KBM-7 (cell line): ENCODE data around the gene TGFB1I1.
"Not testable (repeated sequence)": the region's sequence is repeated elsewhere in the genome, so short reads cannot be mapped to it uniquely, and the experiment has no call there.

ENCODE experiments used
- DNase-seq: peaks from one replicate; pipeline ENCODE4 v3.0.0-alpha.2; 2015
- in situ Hi-C: fragments of 300-500 bp; cut with MboI; formaldehyde crosslinking; loops from 2 replicates; pipeline ENCODE4 v1.14.3; 2020; ENCODE audit warnings: low sequenced_read_pairs, low pct_unique_long_range_greater_than_20kb, mixed read lengths

The TGFB1I1 gene

DNA sequence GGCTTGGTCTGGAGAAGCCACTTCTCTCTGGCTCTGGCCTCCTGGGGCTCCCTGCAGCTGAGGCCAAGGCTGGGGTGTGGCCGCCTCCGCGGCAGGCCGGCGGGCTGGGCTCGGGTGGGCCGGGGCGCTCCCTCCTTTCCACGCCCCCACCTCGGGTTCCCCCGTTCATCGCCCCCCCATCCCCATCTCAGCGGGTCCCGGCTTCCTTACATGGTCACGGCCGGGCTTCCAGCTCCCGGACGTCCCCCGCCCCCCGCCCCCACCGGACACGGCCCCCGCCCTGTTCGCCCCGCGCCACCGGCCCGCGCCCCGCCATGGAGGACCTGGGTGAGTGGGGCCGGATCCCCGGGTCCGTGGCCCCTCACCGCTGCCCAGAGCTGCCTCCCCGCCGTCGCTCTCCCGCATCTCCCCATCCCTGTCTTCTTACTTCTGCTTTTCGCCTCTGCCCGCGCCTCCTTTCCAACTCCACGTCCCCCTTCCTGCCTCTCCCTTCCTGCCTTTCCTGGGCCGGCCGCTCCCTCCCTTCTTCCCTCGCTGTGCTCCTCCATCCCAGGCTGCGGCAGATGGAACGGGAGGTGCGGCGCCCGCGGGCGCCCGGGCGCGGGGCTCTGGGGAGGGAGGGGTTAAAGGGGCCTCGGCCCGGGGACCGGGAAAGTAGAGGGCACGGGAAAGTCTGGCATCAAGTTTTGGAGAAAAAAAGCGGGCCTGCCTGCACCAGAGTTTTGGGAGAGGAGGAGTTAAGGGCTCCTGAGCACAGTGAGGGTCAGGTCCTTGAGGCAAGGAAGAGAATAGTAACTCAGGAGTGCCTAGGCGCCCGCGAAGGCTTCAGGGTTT is at the start of gene TGFB1I1:
Gene TGFB1I1, plus strand, starts transcription at position 278 of the 834 bp plus-strand sequence. Its CDS starts 37 bp downstream, at position 315.
- DNase-seq = peak; percentile 61
- in situ Hi-C loops = no loop called here

DNA sequence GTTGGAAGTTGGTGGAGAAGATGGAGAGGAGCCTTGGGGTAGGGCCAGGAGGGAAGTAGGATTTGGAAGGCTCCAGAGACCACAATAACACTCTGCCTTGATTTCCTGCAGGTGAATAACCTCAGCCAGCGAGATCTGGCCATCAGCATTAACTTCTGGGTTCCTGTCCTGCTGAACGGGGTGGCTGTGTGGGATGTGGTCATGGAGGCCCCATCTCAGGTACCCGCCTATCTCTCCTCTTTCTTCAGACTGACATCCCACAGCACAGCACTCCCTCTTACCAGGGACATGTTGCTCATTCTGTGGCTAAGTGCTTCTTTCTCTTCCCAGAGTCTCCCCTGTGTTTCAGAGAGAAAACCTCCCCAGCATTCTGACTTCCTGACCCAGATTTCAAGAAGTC is 48.7 kb upstream of the TGFB1I1 start:
- in situ Hi-C loops = no loop called here
- no peak for DNase-seq

- in situ Hi-C loops = no loop called here
- DNase-seq = no peak
Measured at GRCh38 chr16:31423801-31424200, 48.2 kb upstream of the TGFB1I1 start.

GRCh38 chr16:31427441-31428278 is 44.3 kb upstream of the TGFB1I1 start:
- in situ Hi-C loops = no loop called here
- DNase-seq = no peak

- DNase-seq = no peak
- in situ Hi-C loops = no loop called here
Measured at GRCh38 chr16:31428279-31428597, 43.7 kb upstream of the TGFB1I1 start, which contains the start of gene COX6A2. Gene COX6A2 (minus strand): TSS chr16:31428360. CDS start chr16:31428325, 35 bp downstream.

GRCh38 chr16:31428638-31429247 is 43.2 kb upstream of the TGFB1I1 start:
- in situ Hi-C loops = no loop called here
- DNase-seq = no peak

- DNase-seq = no peak
- in situ Hi-C loops = no loop called here
Measured at GRCh38 chr16:31429314-31429713, 42.6 kb upstream of the TGFB1I1 start.

DNA sequence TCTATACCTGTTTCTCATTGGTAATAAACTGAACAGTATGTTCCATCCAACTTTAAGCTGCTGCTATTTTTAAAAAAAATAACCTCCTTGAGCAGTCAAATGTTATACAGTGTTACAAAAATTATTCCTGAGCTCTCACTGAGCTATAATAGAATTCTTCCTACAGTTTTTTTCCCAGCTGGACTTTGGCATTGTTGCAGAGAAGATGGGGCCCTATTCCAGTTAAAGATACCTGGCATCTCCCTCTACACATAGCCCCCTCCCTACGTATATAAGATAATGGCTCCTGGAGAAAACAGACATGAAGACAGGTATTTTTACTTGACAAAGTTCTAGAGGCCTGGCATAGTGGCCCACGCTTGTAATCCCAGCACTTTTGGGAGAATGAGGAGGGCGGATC is 42.2 kb upstream of the TGFB1I1 start:
- in situ Hi-C loops = no loop called here
- DNase-seq = no peak

GRCh38 chr16:31430380-31431052 is 41.4 kb upstream of the TGFB1I1 start:
- in situ Hi-C loops = no loop called here
- DNase-seq = no peak

DNA sequence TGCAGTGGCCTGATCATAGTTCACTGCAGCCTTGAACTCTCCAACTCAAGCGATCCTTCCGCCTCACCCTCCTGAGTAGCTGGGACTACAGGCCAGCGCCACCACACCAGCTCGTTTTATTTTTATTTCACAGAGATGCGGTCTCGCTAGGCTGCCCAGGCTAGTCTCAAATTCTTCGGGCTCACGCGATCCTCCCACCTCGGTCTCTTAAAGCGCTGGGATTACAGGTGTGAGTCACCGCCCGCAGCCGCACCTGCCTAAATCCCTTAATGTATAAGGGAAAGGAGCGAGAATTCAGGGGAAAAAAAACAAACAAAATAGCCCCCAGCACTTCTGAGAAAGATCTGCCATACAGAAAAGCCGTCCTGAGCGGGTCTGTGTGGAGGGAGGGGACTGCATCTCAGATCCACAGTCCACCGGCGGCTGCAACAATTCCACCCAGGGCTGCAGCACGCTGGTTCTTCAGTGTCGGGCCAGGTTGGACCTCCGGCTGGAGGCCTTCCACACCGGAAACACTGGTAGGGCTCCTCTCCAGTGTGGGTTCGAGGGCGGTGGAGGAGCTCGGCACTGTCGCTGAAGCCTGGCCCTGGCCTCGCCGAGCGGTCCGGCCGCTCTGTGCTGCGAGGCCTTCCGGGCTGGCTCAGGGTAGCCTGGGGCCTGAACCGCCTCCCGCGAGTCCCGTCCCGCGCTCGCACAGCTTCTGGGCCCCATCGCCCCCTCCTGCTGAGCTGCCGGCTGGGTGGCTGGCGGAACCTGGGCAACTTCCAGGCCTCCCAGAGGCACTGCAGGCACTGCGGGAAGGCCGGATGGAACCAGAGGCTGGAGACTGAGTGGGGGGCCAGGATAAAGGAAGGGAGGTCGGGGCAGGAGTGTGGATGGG is 36.4 kb upstream of the TGFB1I1 start:
- in situ Hi-C loops = no loop called here
- no peak for DNase-seq

- no peak for DNase-seq
- in situ Hi-C loops = no loop called here
Measured at GRCh38 chr16:31436221-31437045, 35.5 kb upstream of the TGFB1I1 start.

DNA sequence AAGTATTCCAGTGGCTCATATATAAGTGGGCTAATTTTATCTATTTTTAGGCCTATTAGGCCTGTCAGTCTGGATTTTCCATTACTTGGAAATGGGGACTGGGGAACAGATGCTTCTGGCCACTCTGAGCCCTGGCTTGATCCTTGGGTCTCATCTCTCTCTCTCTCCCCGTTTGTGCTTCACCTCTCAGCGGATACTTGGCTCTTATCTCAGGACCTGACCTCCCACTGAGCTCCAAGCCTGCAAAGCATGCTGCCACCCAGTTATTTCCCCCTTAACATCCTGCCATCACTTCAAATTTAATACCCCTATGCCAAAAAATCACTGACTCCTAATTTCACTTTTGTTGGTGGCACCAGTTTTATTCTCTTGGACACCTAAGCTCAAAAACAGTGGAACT is 33.5 kb upstream of the TGFB1I1 start:
- no peak for DNase-seq
- in situ Hi-C loops = no loop called here

- in situ Hi-C loops, DNase-seq: not testable (repeated sequence)
Measured at GRCh38 chr16:31439023-31439422, 32.9 kb upstream of the TGFB1I1 start.

DNA sequence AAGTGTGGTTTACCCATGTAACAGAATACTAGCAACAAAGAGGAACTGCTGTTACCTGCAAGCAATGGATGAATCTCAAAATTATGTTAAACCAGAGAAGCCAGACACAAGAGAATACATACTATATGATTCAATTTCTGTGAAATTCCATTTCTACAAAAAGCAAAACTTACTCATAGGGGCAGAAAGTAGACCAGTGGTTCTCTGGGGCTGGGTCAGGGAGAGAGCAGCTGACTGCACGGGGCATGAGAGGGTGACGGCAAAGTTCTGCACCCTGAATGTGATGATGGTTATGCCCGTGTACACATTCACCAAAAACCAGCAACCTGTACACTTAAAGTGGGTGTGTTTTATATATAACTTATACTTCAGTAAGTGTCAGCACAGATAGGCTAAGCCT is 32.4 kb upstream of the TGFB1I1 start:
- DNase-seq = no peak
- in situ Hi-C loops = no loop called here

- in situ Hi-C loops = no loop called here
- no peak for DNase-seq
Measured at GRCh38 chr16:31440516-31441184, 31.3 kb upstream of the TGFB1I1 start.

DNA sequence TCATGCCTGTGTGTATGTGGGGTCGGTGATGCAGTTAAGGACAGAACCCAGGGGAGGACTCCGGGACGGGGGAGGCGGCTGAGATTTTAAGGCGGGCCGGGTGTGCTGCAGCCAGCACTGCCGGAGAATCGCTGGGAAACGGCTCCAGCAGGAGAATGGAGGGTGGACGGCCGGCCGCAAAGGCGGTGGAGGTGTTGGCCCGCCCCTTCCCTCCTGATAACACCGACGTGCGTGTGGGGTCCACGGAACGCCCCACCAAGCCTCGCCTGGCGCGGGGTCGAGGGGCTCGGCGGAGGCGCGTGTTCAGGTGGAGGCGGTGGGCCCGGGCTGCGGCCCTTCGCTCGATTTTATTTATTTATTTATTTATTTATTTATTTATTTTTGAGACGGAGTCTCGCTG is 30.0 kb upstream of the TGFB1I1 start:
- DNase-seq = no peak
- in situ Hi-C loops = no loop called here

- in situ Hi-C loops = not testable (repeated sequence)
- DNase-seq = peak; percentile 37
Measured at GRCh38 chr16:31445931-31446330, 26.0 kb upstream of the TGFB1I1 start.
